NCI-H187 treated with DMSO at 0.1 percent for 48 hours (cell line): ENCODE measurements around the gene PPP1R3D.
"Not testable (repeated sequence)": the region's sequence is repeated elsewhere in the genome, so short reads cannot be mapped to it uniquely, and the experiment has no call there.

Experiments used
- DNase-seq: peaks from one replicate; lab custom pipeline; 2025; lab: John Stamatoyannopoulos, UW

Gene PPP1R3D

GRCh38 chr20:59925359-59925758, 14.7 kb downstream of the PPP1R3D start:
- no peak for DNase-seq

DNA sequence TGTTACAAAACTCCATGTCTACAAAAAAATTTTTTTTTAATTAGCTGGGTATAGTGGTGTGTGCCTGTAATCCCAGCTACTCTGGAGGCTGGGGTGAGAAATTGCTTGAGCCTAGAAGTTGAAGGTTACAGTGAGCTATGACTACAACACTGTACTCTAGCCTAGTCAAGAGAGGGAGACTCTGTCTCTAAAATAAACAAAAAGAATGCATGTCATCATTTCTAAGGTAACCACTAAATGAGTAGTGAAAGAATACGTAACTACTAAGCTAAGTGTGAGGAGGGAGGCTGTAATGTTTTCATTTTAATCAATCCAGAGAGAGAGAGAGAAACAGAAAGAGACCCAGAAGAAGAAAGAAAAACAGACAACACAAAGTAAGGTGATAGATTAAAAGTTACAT, 16.6 kb downstream of the PPP1R3D start:
- no peak for DNase-seq

- no peak for DNase-seq
Observed at GRCh38 chr20:59920944-59921343, 19.2 kb downstream of the PPP1R3D start.

GRCh38 chr20:59912609-59913008, 27.5 kb downstream of the PPP1R3D start:
- DNase-seq = no peak

- no peak for DNase-seq
Observed at GRCh38 chr20:59911041-59911440, 29.1 kb downstream of the PPP1R3D start.

- no peak for DNase-seq
Observed at GRCh38 chr20:59908855-59909254, 31.2 kb downstream of the PPP1R3D start.

DNA sequence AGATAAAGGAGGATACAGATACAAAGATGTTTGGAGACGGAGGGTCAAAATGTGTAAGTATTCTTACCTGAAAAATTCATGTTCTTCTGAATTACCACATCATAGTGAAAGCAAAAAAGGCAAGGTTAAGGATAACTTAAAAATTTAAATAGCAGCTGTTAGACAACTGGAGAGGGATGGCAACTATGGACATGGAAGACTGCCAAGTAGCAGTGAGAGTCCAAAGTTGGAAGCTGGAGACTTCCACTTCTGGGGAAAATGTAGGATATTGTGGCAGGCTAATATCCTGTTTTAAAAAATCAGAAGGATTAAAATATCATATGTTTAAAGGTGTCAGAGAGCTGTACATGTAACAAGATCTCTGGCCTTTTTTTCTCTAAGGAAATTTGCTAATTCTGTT, 36.5 kb downstream of the PPP1R3D start:
- DNase-seq = no peak

GRCh38 chr20:59902470-59902869, 37.6 kb downstream of the PPP1R3D start:
- no peak for DNase-seq

- DNase-seq = no peak
Observed at GRCh38 chr20:59895908-59896307, 44.2 kb downstream of the PPP1R3D start.

GRCh38 chr20:59891581-59891980, 48.5 kb downstream of the PPP1R3D start:
- DNase-seq = no peak

GRCh38 chr20:59890035-59890434, 50.1 kb downstream of the PPP1R3D start:
- DNase-seq = not testable (repeated sequence)

DNA sequence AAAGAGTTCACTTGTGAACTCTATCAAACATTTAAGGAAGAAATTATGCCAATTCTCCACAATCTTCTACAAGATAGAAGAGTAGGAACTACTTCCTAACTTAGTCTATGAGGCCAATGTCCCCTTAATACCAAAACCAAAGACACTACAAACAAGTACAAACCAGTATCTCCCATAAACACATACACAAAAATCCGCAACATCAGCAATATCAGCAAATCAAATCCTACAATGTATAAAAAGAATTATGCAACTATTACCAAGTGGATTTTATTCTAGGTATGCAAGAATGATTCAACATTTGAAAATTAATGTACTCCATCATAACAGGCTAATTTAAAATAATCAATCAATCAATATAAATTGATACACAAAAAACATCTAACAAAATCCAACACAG, 52.1 kb downstream of the PPP1R3D start:
- no peak for DNase-seq
